Osteoblast (primary cell): ENCODE measurements around the gene RGCC. TPM values are rescaled to one million over a fixed set of nuclear protein-coding genes. Genes with fewer than 3 reads are reported as not detected.
A peak's percentile ranks its signal among the peaks of the same experiment; 100 is the strongest.

Experiments
- DNase-seq: peaks from one replicate; pipeline ENCODE4 v3.0.0; 2011; ENCODE audit warnings: low spot score, mixed read lengths; ENCODE audit not compliant: insufficient read length; ENCODE audit errors: missing footprints
- H2AFZ ChIP-seq: 2 replicates; pipeline ENCODE4 v1.6.0; 2011; ENCODE audit warnings: mild to moderate bottlenecking, low read length
- H3K27ac ChIP-seq: 2 replicates; pipeline ENCODE4 v1.5.1; 2011; ENCODE audit warnings: mild to moderate bottlenecking, low read depth, low read length, moderate library complexity
- H3K27me3 ChIP-seq: 2 replicates; pipeline ENCODE4 v1.6.0; 2012; ENCODE audit warnings: mild to moderate bottlenecking, control low read depth, inconsistent platforms, low read length, moderate library complexity; ENCODE audit not compliant: insufficient read depth
- H3K36me3 ChIP-seq: 2 replicates; pipeline ENCODE4 v1.5.1; 2011; ENCODE audit warnings: mild to moderate bottlenecking, low read length, control low read depth, moderate library complexity; ENCODE audit not compliant: insufficient read depth
- H3K4me1 ChIP-seq: 2 replicates; pipeline ENCODE4 v1.5.1; 2011; ENCODE audit warnings: mild to moderate bottlenecking, low read length, control low read depth, moderate library complexity; ENCODE audit not compliant: insufficient read depth
- H3K4me2 ChIP-seq: 2 replicates; pipeline ENCODE4 v1.6.0; 2011; ENCODE audit warnings: mild to moderate bottlenecking, low read length; ENCODE audit not compliant: insufficient read depth
- H3K4me3 ChIP-seq: fragments of 200-600 bp; sonication (generic); 3 replicates; pipeline ENCODE4 v1.5.1; 2012; ENCODE audit warnings: mild to moderate bottlenecking, low read length, inconsistent platforms; ENCODE audit not compliant: insufficient read depth
- H3K79me2 ChIP-seq: 2 replicates; pipeline ENCODE4 v1.6.0; 2012; ENCODE audit warnings: mild to moderate bottlenecking, low read length, control low read depth, inconsistent platforms; ENCODE audit not compliant: insufficient read depth
- H3K9me3 ChIP-seq: 2 replicates; pipeline ENCODE4 v1.5.1; 2011; ENCODE audit warnings: low read depth, low read length, control low read depth
- H4K20me1 ChIP-seq: 2 replicates; pipeline ENCODE4 v1.6.0; 2012; ENCODE audit warnings: mild to moderate bottlenecking, low read length, control low read depth; ENCODE audit not compliant: insufficient read depth
- CTCF ChIP-seq: IDR thresholded peaks from 2 replicates; pipeline ENCODE4 v1.5.1; 2011; ENCODE audit warnings: mild to moderate bottlenecking, low read depth, low read length, moderate library complexity; ENCODE audit errors: extremely low read depth
- total RNA-seq: library from RNA; depleted of rRNA; stranded (reverse); fragments of >200 nt; gene quantifications from 2 replicates; pipeline ENCODE4 v1.2.3, GENCODE V29; 2012

Gene RGCC
- total RNA-seq, 1 donor, result 2.2 TPM

- peaks cover 15% of the 10 kb centered on the region for H3K4me1 ChIP-seq
- TF ChIP-seq CTCF, result no peak
- peaks cover 32% of the 10 kb centered on the region for H3K27me3 ChIP-seq
- H3K9me3 ChIP-seq, result no peaks in the 10 kb centered on the region
- no peak overlapping the region for H3K4me3 ChIP-seq
- H3K36me3 ChIP-seq, result no peaks in the 10 kb centered on the region
- H3K79me2 ChIP-seq, result no peaks in the 10 kb centered on the region
- no peak overlapping the region for H3K27ac ChIP-seq
- H4K20me1 ChIP-seq, result no peaks in the 10 kb centered on the region
- DNase-seq, result peak; percentile 75
- H2AFZ ChIP-seq, result no peak overlapping the region
- no peak overlapping the region for H3K4me2 ChIP-seq
Measured at GRCh38 chr13:41454170-41454569, 3.2 kb upstream of the RGCC start.

DNA sequence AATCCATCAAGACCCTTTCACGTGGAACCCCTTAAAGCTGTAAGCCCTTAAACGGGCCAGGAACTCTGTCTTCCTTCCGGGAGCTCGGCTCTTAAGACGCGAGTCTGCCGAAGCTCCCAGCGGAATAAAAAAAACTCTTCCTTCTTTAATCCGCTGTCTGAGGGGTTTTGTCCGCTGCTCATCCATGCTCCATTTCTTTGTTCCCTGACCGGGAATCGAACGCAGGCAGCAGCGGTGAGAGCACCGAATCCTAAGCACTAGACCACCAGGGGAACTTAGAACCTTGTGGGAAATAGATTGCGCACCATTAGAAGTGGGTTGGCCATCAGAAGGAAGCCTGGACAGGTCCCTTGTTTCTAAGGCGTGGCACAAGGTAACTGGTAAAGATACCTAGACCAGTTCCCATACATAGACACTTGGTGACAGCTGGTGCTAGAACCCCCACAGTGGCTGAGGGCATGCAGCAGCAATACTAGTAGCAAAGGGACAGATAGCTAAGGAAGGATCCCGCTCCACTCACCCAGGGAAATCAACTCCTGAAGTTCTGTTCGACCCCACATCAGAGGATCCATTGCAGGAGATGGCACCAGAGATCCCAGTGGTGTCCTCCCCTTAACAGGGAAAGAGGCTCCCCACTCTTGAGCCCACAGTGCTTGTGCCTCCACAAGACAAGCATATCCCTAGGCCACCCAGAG is 1.5 kb upstream of the RGCC start:
- Histone ChIP-seq H3K27me3 (peaks cover 32% of the 10 kb centered on the region), H3K4me1 (peaks cover 15% of the 10 kb centered on the region), H4K20me1 (no peaks in the 10 kb centered on the region), H3K27ac (no peak overlapping the region), H3K4me2 (no peak overlapping the region), H3K79me2 (no peaks in the 10 kb centered on the region), H3K36me3 (no peaks in the 10 kb centered on the region), H3K4me3 (no peak overlapping the region), H3K9me3 (no peaks in the 10 kb centered on the region), H2AFZ (no peak overlapping the region)
- DNase-seq, result no peak
- TF ChIP-seq CTCF, result no peak

GRCh38 chr13:41457589-41458186 is 338 bp downstream of the RGCC start:
- Histone ChIP-seq H3K9me3 (no peaks in the 10 kb centered on the region), H4K20me1 (no peaks in the 10 kb centered on the region), H2AFZ (peak overlapping the region; percentile 76), H3K36me3 (no peaks in the 10 kb centered on the region), H3K4me1 (peaks cover 15% of the 10 kb centered on the region), H3K79me2 (no peaks in the 10 kb centered on the region), H3K4me3 (peak overlapping the region; percentile 70), H3K4me2 (peak overlapping the region; percentile 88), H3K27ac (no peak overlapping the region), H3K27me3 (peaks cover 32% of the 10 kb centered on the region)
- DNase-seq, result peak; percentile 84
- TF ChIP-seq CTCF, result no peak

DNA sequence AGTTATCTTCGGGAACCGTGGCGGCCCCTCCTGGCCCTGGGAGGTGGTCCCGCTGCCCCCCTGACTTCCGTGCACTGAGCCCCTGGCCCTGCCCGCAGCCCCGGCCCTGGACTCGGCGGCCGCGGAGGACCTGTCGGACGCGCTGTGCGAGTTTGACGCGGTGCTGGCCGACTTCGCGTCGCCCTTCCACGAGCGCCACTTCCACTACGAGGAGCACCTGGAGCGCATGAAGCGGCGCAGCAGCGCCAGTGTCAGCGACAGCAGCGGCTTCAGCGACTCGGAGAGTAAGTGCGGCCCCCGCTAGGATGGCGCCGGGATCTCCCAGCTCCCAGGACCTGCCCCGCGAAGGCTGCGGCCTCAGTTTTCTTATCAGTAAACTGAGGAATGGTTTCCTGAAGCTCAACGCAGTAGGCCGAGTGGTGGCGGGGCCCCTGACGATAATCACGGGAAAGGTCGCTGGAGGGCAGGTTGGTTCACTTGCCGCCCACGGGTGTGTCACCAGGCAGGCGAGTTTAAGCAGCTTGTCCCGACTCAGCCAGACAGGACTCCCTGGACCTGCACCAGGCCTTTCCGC is 924 bp downstream of the RGCC start:
- no peaks in the 10 kb centered on the region for H4K20me1 ChIP-seq
- peak overlapping the region; percentile 88 for H3K4me2 ChIP-seq
- H3K36me3 ChIP-seq, result no peaks in the 10 kb centered on the region
- TF ChIP-seq CTCF, result no peak
- DNase-seq, result peak; percentile 72
- H3K27me3 ChIP-seq, result peaks cover 32% of the 10 kb centered on the region
- H2AFZ ChIP-seq, result peak overlapping the region; percentile 76
- H3K4me1 ChIP-seq, result peaks cover 15% of the 10 kb centered on the region
- peak overlapping the region; percentile 70 for H3K4me3 ChIP-seq
- H3K27ac ChIP-seq, result no peak overlapping the region
- H3K9me3 ChIP-seq, result no peaks in the 10 kb centered on the region
- H3K79me2 ChIP-seq, result no peaks in the 10 kb centered on the region
